ENCODE measurements around the gene NDUFAF7. TPM values are rescaled to one million over a fixed set of nuclear protein-coding genes. Genes with fewer than 3 reads are reported as not detected.
"Not testable (repeated sequence)": the region's sequence is repeated elsewhere in the genome, so short reads cannot be mapped to it uniquely, and the experiment has no call there.

The NDUFAF7 gene
- total RNA-seq, 4 donors from 2014 or later: 11.9 to 17.3 (median 12.5) TPM

GRCh38 chr2:37203708-37204107 is 27.8 kb upstream of the NDUFAF7 start:
- no peak for DNase-seq (ENCODE audit: low spot score)
- TF ChIP-seq, protein P1, sequence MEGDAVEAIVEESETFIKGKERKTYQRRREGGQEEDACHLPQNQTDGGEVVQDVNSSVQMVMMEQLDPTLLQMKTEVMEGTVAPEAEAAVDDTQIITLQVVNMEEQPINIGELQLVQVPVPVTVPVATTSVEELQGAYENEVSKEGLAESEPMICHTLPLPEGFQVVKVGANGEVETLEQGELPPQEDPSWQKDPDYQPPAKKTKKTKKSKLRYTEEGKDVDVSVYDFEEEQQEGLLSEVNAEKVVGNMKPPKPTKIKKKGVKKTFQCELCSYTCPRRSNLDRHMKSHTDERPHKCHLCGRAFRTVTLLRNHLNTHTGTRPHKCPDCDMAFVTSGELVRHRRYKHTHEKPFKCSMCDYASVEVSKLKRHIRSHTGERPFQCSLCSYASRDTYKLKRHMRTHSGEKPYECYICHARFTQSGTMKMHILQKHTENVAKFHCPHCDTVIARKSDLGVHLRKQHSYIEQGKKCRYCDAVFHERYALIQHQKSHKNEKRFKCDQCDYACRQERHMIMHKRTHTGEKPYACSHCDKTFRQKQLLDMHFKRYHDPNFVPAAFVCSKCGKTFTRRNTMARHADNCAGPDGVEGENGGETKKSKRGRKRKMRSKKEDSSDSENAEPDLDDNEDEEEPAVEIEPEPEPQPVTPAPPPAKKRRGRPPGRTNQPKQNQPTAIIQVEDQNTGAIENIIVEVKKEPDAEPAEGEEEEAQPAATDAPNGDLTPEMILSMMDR (IDR thresholded peaks at IDR 0.05): no peak
- ATAC-seq (ENCODE audit: low FRiP score): no peak

GRCh38 chr2:37205071-37205661 is 26.3 kb upstream of the NDUFAF7 start:
- not testable (repeated sequence) for DNase-seq (ENCODE audit: low spot score); ATAC-seq (ENCODE audit: low FRiP score)

GRCh38 chr2:37205689-37206341 is 25.6 kb upstream of the NDUFAF7 start:
- DNase-seq (ENCODE audit: low spot score) (no peak), ATAC-seq (ENCODE audit: low FRiP score) (no peak)
- TF ChIP-seq, protein P1 (IDR thresholded peaks at IDR 0.05): no peak

DNA sequence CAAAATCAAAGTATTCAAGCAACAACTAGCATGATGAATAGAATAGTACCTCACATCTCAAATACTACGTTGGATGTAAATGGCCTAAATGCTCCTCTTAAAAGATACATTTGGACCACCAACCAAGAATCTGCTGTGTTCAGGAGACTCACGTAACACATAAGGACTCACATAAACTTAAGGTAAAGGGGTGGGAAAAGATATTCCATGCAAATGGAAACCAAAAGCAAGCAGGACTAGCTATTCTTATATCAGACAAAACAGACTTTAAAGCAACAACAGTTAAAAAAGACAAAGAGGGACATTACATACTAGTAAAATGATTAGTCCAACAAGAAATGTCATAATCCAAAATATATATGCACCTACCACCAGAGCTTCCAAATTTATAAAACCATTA is 24.7 kb upstream of the NDUFAF7 start:
- not testable (repeated sequence) for ATAC-seq (ENCODE audit: low FRiP score)

GRCh38 chr2:37211212-37211611 is 20.2 kb upstream of the NDUFAF7 start:
- TF ChIP-seq, protein P1 (IDR thresholded peaks at IDR 0.05): no peak
- ATAC-seq (ENCODE audit: low FRiP score) (no peak), DNase-seq (ENCODE audit: low spot score) (no peak)

More for the DNA sequence above, 24.7 kb upstream of the NDUFAF7 start:
- DNase-seq (ENCODE audit: low spot score): not testable (repeated sequence)

GRCh38 chr2:37211939-37212338 is 19.5 kb upstream of the NDUFAF7 start:
- DNase-seq (ENCODE audit: low spot score) (no peak), ATAC-seq (ENCODE audit: low FRiP score) (no peak)
- TF ChIP-seq, protein P1 (IDR thresholded peaks at IDR 0.05): no peak

DNA sequence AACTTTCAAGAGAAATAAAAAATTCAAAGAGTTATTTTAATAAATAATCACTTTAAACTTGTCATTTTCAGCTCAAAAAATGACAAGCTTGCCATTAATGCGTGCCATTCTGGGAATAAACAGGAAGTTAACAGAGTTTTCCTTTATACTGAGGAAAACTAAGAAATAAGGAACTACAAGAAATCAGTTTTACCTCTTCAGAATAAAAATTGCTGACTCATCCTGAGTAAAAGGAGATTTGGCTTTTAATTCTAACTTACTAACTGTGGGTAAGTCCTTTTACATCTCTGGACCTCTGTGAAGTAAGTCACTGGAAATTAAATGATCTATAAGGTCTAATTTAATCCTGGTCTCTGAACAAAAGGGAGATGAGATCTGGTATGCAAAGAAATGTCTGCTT is 16.2 kb upstream of the NDUFAF7 start:
- no peak for DNase-seq (ENCODE audit: low spot score)
- TF ChIP-seq, protein P1 (IDR thresholded peaks at IDR 0.05): no peak
- ATAC-seq (ENCODE audit: low FRiP score): no peak

GRCh38 chr2:37219046-37219445 is 12.4 kb upstream of the NDUFAF7 start:
- ATAC-seq (ENCODE audit: low FRiP score) (no peak), DNase-seq (ENCODE audit: low spot score) (no peak)
- TF ChIP-seq, protein P1 (IDR thresholded peaks at IDR 0.05): no peak

Data from omental fat pad (tissue), 4 donors.